SK-N-SH (cell line): ENCODE measurements around the gene SOX18.

Experiments used
- POLR2AphosphoS5 ChIP-seq: IDR thresholded peaks from 2 replicates; pipeline ENCODE4 v1.6.1; 2012; ENCODE audit warnings: low read depth, low read length
- RAD21 ChIP-seq: IDR thresholded peaks from 2 replicates; pipeline ENCODE4 v1.6.1; 2012; ENCODE audit warnings: mild to moderate bottlenecking, low read length
- RXRA ChIP-seq: IDR thresholded peaks from 2 replicates; pipeline ENCODE4 v1.4.0; 2012; ENCODE audit warnings: low read depth, mild to moderate bottlenecking, borderline replicate concordance
- SIN3A ChIP-seq: IDR thresholded peaks from 2 replicates; pipeline ENCODE4 v1.6.1; 2012; ENCODE audit warnings: low read depth, mild to moderate bottlenecking, low read length, moderate library complexity, borderline replicate concordance
- ZBTB33 ChIP-seq: IDR thresholded peaks from 2 replicates; pipeline ENCODE4 v1.4.0; 2012; ENCODE audit warnings: low read depth, borderline replicate concordance
- TF ChIP-seq, protein P1 (sequence below): fragments of 200-600 bp; sonication (generic); IDR thresholded peaks from 2 replicates; pipeline ENCODE4 v1.6.1; 2017; ENCODE audit warnings: antibody characterized with exemption, mild to moderate bottlenecking, moderate library complexity

DNA sequence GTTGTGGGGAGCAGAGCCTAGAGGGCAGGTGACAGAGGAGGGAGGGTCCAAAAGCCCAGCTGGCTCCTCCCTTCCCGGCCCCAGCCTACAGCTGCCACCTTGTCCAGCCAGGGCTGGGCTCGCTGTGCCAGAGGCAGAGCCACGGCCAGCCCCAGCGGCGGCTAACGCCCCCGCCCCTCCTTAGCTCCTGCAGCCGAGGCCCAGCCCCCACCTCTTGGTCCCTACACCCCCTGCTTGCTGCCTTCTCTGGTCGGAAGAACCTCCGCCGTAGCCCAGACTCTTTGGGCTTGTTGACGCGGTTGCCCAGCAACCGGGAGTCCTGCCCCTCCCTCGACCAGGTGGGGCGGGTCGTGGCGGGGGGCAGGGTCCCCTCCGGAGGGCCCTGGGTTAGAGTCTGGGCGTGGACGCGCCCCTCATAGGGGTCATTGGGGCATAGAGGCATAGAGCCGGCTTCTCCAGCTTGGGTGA, 35.3 kb upstream of the SOX18 start:
- TF ChIP-seq, protein P1, sequence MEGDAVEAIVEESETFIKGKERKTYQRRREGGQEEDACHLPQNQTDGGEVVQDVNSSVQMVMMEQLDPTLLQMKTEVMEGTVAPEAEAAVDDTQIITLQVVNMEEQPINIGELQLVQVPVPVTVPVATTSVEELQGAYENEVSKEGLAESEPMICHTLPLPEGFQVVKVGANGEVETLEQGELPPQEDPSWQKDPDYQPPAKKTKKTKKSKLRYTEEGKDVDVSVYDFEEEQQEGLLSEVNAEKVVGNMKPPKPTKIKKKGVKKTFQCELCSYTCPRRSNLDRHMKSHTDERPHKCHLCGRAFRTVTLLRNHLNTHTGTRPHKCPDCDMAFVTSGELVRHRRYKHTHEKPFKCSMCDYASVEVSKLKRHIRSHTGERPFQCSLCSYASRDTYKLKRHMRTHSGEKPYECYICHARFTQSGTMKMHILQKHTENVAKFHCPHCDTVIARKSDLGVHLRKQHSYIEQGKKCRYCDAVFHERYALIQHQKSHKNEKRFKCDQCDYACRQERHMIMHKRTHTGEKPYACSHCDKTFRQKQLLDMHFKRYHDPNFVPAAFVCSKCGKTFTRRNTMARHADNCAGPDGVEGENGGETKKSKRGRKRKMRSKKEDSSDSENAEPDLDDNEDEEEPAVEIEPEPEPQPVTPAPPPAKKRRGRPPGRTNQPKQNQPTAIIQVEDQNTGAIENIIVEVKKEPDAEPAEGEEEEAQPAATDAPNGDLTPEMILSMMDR = no peak
- TF ChIP-seq ZBTB33 (no peak), RXRA (no peak), POLR2AphosphoS5 (no peak), RAD21 (no peak), SIN3A (no peak)
